ENCODE results near the gene AGO3.
A peak's percentile ranks its signal among the peaks of the same experiment; 100 is the strongest.
"Not testable (repeated sequence)": the region's sequence is repeated elsewhere in the genome, so short reads cannot be mapped to it uniquely, and the experiment has no call there.

Gene AGO3

GRCh38 chr1:35932941-35933340 is 2.0 kb downstream of the AGO3 start:
- H3K27me3 Mint-ChIP-seq: no peaks in the 10 kb centered on the region
- peaks cover 21% of the 10 kb centered on the region for H3K4me1 Mint-ChIP-seq (ENCODE audit: low read depth)
- peaks cover 9% of the 10 kb centered on the region for H3K36me3 Mint-ChIP-seq (ENCODE audit: low read depth)
- no peaks in the 10 kb centered on the region for H3K9me3 Mint-ChIP-seq
- peak overlapping the region; percentile 22 for H3K27ac Mint-ChIP-seq
- no peak overlapping the region for H3K4me3 Mint-ChIP-seq
- intact Hi-C loops (cut with micrococcal nuclease): loop anchor here (10.0 kb wide), 2 partner anchors 48 to 152 kb away; partner anchors contain the start of genes ADPRS, AGO1 and TEKT2

DNA sequence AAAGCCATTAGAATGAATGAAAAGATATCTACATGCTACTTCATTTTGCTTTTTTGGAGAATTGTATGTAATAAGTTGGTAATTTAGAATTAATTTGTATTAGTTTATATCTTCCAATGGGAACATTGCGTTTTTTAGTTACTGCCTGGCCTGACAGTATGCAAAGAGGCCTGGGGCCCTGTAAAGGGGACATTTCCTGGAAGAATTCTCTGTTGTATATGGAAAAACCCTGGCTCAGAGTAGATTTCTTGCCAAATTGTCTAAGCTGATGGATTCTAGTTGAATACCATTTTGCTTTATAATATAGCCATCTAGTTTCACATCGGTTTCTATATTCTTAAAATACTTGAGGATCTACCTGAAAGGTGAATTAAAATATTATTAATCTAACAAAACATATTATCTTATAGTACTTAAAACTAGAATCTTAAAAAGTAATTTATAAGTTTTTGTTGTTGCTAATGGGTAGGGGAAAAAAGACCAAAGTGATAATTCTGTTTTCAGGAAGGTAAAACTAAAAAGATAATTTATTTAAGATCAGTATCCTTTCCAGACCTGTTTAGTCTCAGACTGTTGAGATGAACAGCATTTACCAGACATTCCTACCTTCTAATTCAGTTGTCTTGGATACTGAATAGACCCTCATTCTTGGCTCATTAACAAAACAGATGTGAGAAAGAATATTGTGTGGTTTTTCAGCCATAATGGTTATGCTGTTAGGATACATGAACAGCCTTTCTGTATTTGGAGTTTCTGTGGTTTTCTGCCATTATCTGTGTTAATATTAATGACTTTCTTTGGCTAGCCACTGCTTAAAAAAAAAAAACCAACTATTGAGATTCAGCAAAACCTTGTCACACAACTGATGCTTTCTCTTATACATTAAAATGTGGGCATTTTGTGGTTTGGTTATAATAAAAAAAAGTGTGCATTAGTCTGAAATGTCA is 4.8 kb downstream of the AGO3 start:
- H3K27ac Mint-ChIP-seq: no peak overlapping the region
- no peaks in the 10 kb centered on the region for H3K27me3 Mint-ChIP-seq
- H3K4me1 Mint-ChIP-seq (ENCODE audit: low read depth): peaks cover 22% of the 10 kb centered on the region
- no peaks in the 10 kb centered on the region for H3K9me3 Mint-ChIP-seq
- no peak overlapping the region for H3K4me3 Mint-ChIP-seq
- intact Hi-C loops (cut with micrococcal nuclease): loop anchor here (10.0 kb wide), 2 partner anchors 51 to 149 kb away; partner anchors contain the start of genes ADPRS, AGO1 and TEKT2
- H3K36me3 Mint-ChIP-seq (ENCODE audit: low read depth): peaks cover 17% of the 10 kb centered on the region

DNA sequence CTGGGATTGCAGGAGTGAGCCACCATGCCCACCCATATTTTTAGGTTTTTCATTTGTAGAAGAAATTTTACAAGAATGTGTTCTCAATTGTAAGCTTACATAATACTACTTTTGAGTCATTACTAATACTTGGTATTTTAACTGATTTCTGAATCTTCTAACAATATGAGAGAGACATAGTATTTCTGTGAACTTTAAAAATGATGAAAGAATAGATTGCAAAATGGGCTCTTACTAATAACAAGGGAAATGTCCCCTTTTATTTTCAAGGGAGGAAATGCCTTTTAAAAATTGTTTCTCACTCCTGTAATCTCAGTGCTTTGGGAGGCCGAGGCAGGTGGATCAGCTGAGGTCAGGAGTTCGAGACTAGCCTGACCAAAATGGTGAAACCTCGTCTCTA is 5.9 kb downstream of the AGO3 start:
- Mint-ChIP-seq H3K36me3 (ENCODE audit: low read depth) (peaks cover 13% of the 10 kb centered on the region), H3K9me3 (no peaks in the 10 kb centered on the region), H3K4me1 (ENCODE audit: low read depth) (peaks cover 29% of the 10 kb centered on the region), H3K4me3 (no peak overlapping the region), H3K27me3 (no peaks in the 10 kb centered on the region), H3K27ac (no peak overlapping the region)
- intact Hi-C loops (cut with micrococcal nuclease): loop anchor here (10.0 kb wide), 2 partner anchors 52 to 148 kb away; partner anchors contain the start of genes ADPRS, AGO1 and TEKT2

GRCh38 chr1:35939484-35939883 is 8.6 kb downstream of the AGO3 start:
- Mint-ChIP-seq H3K4me3 (no peak overlapping the region), H3K27ac (no peak overlapping the region), H3K9me3 (no peaks in the 10 kb centered on the region), H3K36me3 (ENCODE audit: low read depth) (peaks cover 13% of the 10 kb centered on the region), H3K27me3 (no peaks in the 10 kb centered on the region), H3K4me1 (ENCODE audit: low read depth) (peaks cover 41% of the 10 kb centered on the region)
- intact Hi-C loops (cut with micrococcal nuclease): loop anchor here (10.0 kb wide), 2 partner anchors 55 to 145 kb away; partner anchors contain the start of genes ADPRS, AGO1 and TEKT2

DNA sequence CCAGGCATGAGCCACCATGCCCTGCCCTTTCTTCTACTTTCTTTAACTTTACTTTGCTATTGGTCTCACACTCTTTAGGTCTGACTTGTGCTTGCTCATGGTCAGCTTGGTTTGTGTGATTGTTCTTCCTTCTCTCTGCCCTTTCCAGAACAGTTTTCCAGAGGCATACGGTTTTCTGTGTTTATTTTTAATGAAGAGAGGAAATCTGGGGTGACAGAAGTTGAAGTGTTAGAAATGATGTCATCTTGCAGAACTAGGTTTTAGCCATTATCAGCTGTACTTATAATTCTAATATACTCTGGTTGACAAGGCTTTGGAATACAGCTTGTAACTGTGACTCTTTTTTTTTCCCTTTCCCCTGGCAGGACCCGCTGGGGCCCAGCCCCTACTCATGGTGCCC is 14.4 kb downstream of the AGO3 start:
- H3K27ac Mint-ChIP-seq: peak overlapping the region; percentile 48
- intact Hi-C loops (cut with micrococcal nuclease): no loop called here
- peaks cover 44% of the 10 kb centered on the region for H3K4me1 Mint-ChIP-seq (ENCODE audit: low read depth)

DNA sequence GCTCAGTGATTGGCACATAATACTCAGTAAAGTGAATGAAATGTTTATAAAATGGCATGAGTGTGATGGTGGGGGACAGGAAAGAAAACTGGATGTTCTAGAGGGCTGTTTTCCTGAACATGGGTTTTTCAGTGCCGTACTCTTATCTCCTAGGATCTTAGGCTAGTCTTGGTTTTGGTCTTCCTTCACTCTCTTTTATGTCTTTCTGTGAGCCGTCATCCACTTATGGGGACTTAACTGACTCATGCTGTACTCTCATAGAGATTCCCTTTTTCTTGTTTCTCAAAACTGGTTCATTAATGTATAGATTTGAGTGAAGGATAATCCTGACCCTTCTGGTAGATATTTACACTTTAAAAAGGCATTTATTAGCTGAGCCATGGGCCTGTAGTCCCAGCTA is 16.6 kb downstream of the AGO3 start:
- H3K36me3 Mint-ChIP-seq (ENCODE audit: low read depth): peaks cover 27% of the 10 kb centered on the region
- H3K27me3 Mint-ChIP-seq: no peaks in the 10 kb centered on the region
- H3K4me3 Mint-ChIP-seq: no peak overlapping the region
- H3K9me3 Mint-ChIP-seq: no peaks in the 10 kb centered on the region
- intact Hi-C loops (cut with micrococcal nuclease): no loop called here
- H3K4me1 Mint-ChIP-seq (ENCODE audit: low read depth): peaks cover 28% of the 10 kb centered on the region
- no peak overlapping the region for H3K27ac Mint-ChIP-seq

More for the DNA sequence above, 14.4 kb downstream of the AGO3 start:
- Mint-ChIP-seq H3K36me3 (ENCODE audit: low read depth) (peaks cover 32% of the 10 kb centered on the region), H3K9me3 (no peaks in the 10 kb centered on the region), H3K27me3 (no peaks in the 10 kb centered on the region), H3K4me3 (no peak overlapping the region)

DNA sequence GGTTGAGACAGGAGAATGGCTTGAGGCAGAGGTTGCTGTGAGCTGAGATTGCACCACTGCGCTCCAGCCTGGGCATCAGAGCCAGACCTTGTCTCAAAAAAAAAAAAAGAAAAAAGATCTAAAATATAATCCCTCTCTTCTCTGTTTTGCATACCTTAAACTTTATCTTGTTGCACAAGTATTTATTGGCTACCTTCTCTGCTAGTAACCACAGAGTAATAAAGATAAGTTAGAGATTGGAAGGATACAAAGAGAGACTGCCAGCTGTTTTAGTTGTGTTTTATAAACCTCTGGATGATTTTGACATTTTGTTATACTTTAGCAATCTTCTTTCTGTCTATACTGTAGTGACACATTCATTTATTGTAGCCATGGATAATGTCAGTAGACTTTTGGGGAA is 27.7 kb downstream of the AGO3 start:
- Mint-ChIP-seq H3K4me1 (ENCODE audit: low read depth) (peaks cover 8% of the 10 kb centered on the region), H3K27me3 (no peaks in the 10 kb centered on the region), H3K27ac (no peak overlapping the region), H3K36me3 (ENCODE audit: low read depth) (peaks cover 31% of the 10 kb centered on the region), H3K9me3 (no peaks in the 10 kb centered on the region), H3K4me3 (no peak overlapping the region)
- intact Hi-C loops (cut with micrococcal nuclease): no loop called here

DNA sequence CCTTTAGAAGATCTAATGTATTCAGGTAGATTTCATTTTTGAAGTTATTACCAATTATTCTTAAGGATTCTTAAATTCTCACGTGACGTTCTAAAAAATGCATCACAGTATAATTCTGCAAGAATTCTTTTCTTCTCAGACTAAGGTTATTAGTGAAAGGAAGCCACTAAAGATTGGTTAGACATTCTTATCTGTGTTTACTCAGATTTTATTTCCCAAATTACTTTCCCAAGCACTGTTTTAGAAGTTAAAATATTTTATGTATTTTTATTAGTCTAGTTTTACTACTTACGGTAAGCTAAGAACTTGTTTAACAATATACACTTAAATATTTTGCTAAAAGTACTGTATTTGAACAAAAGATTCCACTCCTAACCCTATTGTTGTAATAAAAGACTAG is 28.4 kb downstream of the AGO3 start:
- intact Hi-C loops (cut with micrococcal nuclease): no loop called here
- Mint-ChIP-seq H3K9me3 (no peaks in the 10 kb centered on the region), H3K36me3 (ENCODE audit: low read depth) (peaks cover 31% of the 10 kb centered on the region), H3K27ac (no peak overlapping the region), H3K4me1 (ENCODE audit: low read depth) (peaks cover 8% of the 10 kb centered on the region), H3K27me3 (no peaks in the 10 kb centered on the region), H3K4me3 (no peak overlapping the region)

DNA sequence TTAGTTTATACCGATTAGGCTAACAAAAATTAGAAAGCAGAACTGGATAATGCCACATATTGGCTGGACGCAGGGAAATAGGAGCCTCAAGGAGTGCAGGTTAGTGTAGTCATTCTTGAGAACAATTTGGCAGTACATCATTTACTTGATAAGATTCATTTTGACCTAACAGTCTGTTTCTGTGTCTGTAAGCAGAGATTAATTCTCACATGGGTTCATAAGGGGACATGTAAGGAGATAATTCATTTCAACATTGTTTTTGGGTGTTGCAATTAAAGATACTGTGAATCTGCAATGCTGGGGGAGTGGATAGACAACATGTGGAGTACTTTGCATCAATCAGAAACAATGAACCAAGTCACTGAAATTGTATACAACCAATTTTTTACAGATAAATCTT is 32.0 kb downstream of the AGO3 start:
- no peak overlapping the region for H3K27ac Mint-ChIP-seq
- intact Hi-C loops (cut with micrococcal nuclease): no loop called here

DNA sequence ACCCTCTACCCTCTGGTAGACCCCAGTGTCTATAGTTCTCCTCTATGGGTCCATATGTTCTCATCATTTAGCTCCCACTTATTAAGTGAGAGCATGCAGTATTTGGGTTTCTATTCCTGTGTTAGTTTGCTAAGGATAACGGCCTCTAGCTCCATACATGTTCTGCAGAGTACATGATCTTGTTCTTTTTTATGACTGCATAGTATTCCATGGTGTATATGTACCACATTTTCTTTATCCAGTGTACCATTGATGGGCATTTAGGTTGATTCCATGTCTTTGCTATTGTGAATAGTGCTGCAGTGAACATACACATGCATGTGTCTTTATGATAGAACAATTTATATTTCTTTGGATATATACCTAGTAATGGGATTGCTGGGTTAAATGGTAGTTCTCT is 33.4 kb downstream of the AGO3 start:
- H3K9me3 Mint-ChIP-seq; intact Hi-C loops (cut with micrococcal nuclease): not testable (repeated sequence)
- H3K36me3 Mint-ChIP-seq (ENCODE audit: low read depth): peaks cover 37% of the 10 kb centered on the region

More for the DNA sequence above, 32.0 kb downstream of the AGO3 start:
- Mint-ChIP-seq H3K36me3 (ENCODE audit: low read depth) (peaks cover 24% of the 10 kb centered on the region), H3K4me3 (no peak overlapping the region), H3K9me3 (no peaks in the 10 kb centered on the region), H3K27me3 (no peaks in the 10 kb centered on the region), H3K4me1 (ENCODE audit: low read depth) (no peaks in the 10 kb centered on the region)

GRCh38 chr1:35968396-35968795 is 37.5 kb downstream of the AGO3 start:
- intact Hi-C loops (cut with micrococcal nuclease): no loop called here
- H3K4me1 Mint-ChIP-seq (ENCODE audit: low read depth): no peaks in the 10 kb centered on the region
- H3K27ac Mint-ChIP-seq: no peak overlapping the region
- H3K4me3 Mint-ChIP-seq: no peak overlapping the region
- H3K36me3 Mint-ChIP-seq (ENCODE audit: low read depth): peaks cover 62% of the 10 kb centered on the region
- no peaks in the 10 kb centered on the region for H3K9me3 Mint-ChIP-seq
- no peaks in the 10 kb centered on the region for H3K27me3 Mint-ChIP-seq

More for the DNA sequence above, 33.4 kb downstream of the AGO3 start:
- not testable (repeated sequence) for H3K4me3 Mint-ChIP-seq; H3K27me3 Mint-ChIP-seq; H3K27ac Mint-ChIP-seq; H3K4me1 Mint-ChIP-seq (ENCODE audit: low read depth)

- H3K4me1 Mint-ChIP-seq (ENCODE audit: low read depth): peaks cover 15% of the 10 kb centered on the region
- no peaks in the 10 kb centered on the region for H3K9me3 Mint-ChIP-seq
- peaks cover 85% of the 10 kb centered on the region for H3K36me3 Mint-ChIP-seq (ENCODE audit: low read depth)
- intact Hi-C loops (cut with micrococcal nuclease): no loop called here
- H3K27me3 Mint-ChIP-seq: no peaks in the 10 kb centered on the region
- H3K4me3 Mint-ChIP-seq: no peak overlapping the region
- H3K27ac Mint-ChIP-seq: no peak overlapping the region
Observed at GRCh38 chr1:35971601-35972000, 40.7 kb downstream of the AGO3 start.

- Mint-ChIP-seq H3K36me3 (ENCODE audit: low read depth) (peaks cover 81% of the 10 kb centered on the region), H3K4me1 (ENCODE audit: low read depth) (peaks cover 15% of the 10 kb centered on the region)
- H3K9me3 Mint-ChIP-seq; intact Hi-C loops (cut with micrococcal nuclease); H3K4me3 Mint-ChIP-seq; H3K27ac Mint-ChIP-seq; H3K27me3 Mint-ChIP-seq: not testable (repeated sequence)
Observed at GRCh38 chr1:35972631-35973030, 41.7 kb downstream of the AGO3 start.

DNA sequence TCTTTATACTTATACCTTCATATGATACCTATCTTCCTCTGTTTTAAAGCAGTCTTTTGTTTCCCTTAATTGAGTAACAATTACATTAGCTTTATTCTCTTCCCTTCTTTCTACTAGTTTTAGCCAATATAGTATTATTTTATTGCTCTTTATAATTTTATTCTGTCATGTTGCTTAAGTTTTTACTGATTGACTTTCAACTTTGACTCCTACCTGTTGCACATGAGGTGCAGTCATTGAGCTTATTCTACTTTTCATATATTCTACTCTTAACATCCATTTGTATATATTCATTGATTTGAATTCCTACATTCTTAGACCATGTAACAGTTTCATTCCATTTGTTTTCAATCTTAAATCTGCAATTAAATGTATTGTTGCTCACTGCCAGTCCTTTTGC is 49.2 kb downstream of the AGO3 start:
- no peaks in the 10 kb centered on the region for H3K27me3 Mint-ChIP-seq

More for the DNA sequence above, 49.2 kb downstream of the AGO3 start:
- no peaks in the 10 kb centered on the region for H3K9me3 Mint-ChIP-seq
- intact Hi-C loops (cut with micrococcal nuclease): no loop called here
- no peak overlapping the region for H3K4me3 Mint-ChIP-seq
- H3K36me3 Mint-ChIP-seq (ENCODE audit: low read depth): peaks cover 79% of the 10 kb centered on the region
- no peak overlapping the region for H3K27ac Mint-ChIP-seq
- H3K4me1 Mint-ChIP-seq (ENCODE audit: low read depth): peaks cover 10% of the 10 kb centered on the region
